ENCODE measurements around the gene MT1G. TPM values are rescaled to one million over a fixed set of nuclear protein-coding genes. Genes with fewer than 3 reads are reported as not detected.

Gene MT1G
- total RNA-seq, 1 donor from 2014 or later, result not detected

DNA sequence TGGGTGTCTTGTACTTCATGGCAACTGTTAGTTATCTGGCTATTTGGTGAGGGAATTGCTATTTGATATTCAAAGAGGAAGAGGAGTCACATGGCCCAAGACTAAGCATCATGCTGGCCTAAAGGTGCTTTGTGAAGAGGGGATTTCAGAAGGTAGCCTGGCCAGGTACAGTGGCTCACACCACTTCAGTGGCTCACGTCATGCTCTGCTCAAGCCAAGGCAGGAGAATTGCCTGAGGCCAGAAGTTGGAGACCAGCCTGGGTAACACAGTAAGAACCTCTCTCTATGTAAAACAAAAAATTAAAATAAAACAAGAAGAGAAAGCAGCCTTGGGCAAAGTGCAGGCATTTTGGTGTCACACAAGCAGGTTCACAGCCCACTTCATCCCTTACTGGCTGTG, 22.6 kb downstream of the MT1G start:
- ATAC-seq (no peak), DNase-seq (no peak)
- intact Hi-C loops (cut with micrococcal nuclease), result no loop called here

DNA sequence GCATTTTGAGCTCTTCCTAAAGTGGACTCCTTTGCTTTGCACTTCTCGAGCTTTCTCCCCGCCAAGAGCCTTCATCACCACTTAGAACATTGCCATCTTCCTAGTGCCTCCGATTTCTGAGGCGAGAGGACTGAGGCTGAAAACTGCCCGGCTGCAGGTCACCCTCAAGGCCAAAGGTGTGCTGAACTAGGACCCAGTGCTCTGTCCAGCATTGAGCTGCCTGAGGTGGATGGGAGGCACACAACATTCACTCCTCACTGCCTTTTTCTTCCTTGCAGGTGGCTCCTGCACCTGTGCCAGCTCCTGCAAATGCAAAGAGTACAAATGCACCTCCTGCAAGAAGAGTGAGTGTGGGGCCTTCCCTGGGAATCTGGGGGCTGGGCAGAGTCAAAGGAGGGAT, 24.0 kb downstream of the MT1G start:
- intact Hi-C loops (cut with micrococcal nuclease), result no loop called here
- ATAC-seq (no peak), DNase-seq (no peak)

DNA sequence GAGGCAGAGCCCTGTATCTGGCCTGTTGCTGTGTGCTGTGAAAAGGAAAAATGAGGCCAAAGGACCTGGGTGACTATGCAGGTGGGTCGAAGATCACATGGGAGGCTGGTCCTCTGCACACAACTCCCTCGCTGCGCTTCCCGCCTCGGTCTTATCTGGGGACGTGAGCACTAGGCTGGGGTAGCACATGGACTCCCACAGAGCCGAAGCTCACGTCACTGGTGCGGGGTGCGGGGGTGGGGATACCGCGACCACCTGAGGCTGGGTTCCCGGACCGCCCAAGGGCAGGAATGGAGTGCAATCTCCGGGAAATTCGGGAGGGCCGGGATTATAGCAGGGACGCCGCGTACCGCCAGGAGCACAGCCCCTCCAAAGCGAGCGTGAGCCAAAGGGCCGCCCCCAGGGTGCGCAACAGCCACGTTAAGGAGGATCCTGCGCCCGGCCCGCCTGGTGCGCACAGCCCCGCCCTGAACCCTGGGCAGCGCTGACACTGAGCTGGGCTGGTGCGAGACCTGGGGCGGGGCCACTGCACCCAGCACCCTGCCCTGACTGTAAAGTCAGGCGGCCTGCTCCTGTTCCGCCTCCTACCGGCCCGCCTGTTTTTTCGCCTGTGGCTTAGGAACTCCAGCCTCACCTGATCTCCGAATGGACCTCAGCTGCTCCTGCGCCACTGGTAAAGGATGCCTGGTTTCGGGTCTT, 24.6 kb downstream of the MT1G start:
- intact Hi-C loops (cut with micrococcal nuclease), result no loop called here
- DNase-seq, result peak; percentile 82
- peak; percentile 92 for ATAC-seq

DNA sequence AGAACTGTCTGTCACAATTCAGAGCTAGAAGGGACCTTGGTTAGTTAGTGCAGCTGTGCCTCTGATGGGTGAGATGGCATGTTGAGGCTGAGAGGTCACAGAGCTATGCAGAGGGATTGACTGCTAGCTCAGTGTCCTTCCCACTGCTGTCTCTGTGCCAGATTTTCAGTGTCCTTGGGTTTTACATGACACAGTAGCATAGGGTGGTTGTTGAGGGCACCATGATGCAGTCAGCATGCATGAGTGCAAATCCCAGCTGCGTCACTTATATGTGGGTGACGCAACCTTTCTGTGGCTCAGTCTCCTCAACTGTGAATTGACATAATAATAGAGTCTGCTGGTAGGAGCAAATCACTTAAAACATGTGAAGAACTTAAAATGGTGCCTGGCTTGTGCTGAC, 26.7 kb downstream of the MT1G start:
- ATAC-seq (no peak), DNase-seq (no peak)
- intact Hi-C loops (cut with micrococcal nuclease), result no loop called here

DNA sequence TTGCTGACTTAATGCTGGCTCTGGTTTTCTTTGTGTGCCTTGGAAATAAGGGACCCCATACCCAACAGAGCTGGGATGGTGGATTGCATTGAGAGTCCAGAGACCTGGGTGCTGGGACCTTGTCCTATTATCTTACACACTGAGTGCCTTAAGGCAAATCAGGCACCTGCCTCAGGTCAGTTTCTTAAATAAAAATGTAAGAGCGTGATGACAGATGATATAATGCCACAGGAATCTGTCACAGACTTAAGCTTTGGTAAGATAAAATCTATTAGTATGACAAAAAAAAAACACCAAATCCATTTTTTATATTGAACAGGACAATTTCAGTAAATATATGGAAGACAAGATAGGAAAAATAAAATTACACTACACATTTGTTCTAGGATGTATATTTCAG, 27.8 kb downstream of the MT1G start:
- ATAC-seq, result no peak
- no peak for DNase-seq
- intact Hi-C loops (cut with micrococcal nuclease), result no loop called here

DNA sequence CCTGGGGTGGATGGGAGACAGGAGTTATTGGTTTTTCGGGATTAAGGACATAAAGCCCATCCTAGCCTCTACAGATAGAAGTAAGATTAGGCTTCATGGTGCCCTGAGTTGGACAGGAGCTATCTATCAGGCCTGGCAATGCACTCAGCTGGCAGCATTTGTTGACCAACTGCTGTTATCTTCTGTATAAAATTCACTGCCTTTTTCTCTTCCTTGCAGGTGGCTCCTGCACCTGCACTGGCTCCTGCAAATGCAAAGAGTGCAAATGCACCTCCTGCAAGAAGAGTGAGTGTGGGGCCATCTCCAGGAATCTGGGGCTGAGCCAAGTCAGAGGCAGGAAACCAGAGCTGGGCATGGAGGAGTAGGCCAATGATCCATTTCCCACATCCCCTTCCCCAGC, 28.8 kb downstream of the MT1G start:
- DNase-seq (no peak), ATAC-seq (no peak)
- intact Hi-C loops (cut with micrococcal nuclease), result no loop called here

DNA sequence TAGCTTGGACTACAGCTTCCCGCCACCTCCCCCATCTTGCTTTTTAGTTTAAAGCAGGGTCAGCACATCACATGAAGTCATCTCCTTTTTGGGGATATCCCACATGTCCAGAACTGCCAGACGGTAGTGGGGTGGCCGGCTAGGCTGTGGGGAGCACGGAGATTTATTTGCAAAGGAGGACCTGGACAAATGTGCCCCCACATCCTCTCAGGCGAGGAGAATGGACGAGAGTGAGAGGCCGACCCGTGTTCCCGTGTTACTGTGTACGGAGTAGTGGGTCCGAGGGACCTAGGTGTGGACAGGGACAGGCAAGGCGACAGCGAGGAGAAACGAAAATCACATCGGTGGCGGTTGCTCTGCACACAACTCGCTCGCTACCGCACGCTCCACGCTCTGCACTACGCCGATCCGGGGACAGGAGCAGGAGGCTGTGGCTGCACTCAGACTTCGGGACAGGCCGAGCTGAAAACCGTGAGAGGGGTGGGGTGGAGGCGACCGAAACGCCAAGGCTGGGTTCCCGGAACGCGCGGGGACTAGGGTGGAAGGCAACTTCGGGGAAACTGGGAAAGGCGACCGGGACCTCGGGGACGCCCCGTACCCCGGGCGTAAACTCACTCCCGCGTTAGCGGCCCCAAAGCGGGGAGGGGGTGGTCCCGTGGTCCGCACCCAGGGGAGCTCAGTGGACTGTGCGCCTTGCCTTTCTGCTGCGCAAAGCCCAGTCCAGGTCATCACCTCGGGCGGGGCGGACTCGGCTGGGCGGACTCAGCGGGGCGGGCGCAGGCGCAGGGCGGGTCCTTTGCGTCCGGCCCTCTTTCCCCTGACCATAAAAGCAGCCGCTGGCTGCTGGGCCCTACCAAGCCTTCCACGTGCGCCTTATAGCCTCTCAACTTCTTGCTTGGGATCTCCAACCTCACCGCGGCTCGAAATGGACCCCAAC, 29.8 kb downstream of the MT1G start, which contains the start of gene MT1A:
Gene MT1A, plus strand, starts transcription at position 853 of the 937 bp plus-strand sequence. Its CDS starts 73 bp downstream, at position 926.
- ATAC-seq (peak; percentile 93), DNase-seq (peak; percentile 90)
- intact Hi-C loops (cut with micrococcal nuclease), result no loop called here

DNA sequence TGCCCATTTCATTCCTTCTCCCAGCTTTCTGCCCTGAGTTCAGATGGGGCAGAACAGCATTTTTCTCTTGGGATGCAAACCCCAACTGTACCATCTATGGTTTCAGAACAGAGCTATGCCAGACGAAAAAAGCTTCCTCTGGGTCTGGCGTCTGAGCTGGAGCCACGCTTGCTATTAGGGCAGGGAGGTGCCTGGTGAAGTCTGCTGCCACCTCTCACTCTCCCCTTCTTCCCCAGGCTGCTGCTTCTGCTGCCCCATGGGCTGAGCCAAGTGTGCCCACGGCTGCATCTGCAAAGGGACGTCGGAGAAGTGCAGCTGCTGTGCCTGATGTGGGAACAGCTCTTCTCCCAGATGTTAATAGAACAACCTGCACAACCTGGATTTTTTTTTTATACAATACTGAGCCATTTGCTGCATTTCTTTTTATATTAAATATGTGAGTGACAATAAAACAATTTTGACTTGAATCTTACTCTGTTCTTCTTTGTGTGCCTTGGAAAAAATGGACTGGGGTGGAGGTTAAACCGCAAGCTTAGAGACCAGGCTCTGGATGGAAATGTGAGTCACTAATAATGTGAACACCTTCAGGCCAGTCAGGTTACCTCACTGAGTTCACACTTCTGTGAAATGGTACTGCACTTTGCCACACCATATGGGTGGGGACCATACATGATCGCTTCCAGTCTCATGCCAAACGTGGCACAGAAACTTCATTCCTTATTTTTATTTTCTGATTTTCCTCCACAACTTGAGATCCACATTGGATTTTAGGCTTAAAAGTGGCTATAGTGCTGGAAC, 31.1 kb downstream of the MT1G start:
- intact Hi-C loops (cut with micrococcal nuclease), result no loop called here
- ATAC-seq (no peak), DNase-seq (no peak)

DNA sequence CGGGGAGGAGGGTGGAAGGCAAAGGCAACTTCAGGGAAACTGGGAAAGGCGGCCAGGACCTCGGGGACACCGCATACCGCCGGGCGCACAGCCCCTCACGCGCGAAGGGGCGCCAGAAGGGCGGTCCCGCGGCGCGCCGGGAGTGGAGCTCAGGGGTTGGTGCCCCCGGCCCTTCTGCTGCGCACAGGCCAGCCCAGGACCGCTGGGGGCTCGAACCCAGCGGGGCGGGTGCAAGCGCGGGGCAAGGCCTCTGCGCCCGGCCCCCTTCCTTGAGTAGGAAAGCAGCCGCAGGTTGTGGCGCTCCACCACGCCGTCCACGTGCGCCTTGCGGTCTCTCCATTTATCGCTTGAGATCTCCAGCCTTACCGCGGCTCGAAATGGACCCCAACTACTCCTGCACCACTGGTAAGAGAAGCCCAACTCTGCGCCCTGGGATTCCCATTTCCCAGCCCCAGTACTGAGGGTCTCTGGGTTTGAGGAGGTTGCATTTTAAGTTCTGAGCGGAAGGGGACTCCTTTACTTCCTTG, 32.4 kb downstream of the MT1G start:
- ATAC-seq (no peak), DNase-seq (no peak)
- intact Hi-C loops (cut with micrococcal nuclease), result no loop called here

DNA sequence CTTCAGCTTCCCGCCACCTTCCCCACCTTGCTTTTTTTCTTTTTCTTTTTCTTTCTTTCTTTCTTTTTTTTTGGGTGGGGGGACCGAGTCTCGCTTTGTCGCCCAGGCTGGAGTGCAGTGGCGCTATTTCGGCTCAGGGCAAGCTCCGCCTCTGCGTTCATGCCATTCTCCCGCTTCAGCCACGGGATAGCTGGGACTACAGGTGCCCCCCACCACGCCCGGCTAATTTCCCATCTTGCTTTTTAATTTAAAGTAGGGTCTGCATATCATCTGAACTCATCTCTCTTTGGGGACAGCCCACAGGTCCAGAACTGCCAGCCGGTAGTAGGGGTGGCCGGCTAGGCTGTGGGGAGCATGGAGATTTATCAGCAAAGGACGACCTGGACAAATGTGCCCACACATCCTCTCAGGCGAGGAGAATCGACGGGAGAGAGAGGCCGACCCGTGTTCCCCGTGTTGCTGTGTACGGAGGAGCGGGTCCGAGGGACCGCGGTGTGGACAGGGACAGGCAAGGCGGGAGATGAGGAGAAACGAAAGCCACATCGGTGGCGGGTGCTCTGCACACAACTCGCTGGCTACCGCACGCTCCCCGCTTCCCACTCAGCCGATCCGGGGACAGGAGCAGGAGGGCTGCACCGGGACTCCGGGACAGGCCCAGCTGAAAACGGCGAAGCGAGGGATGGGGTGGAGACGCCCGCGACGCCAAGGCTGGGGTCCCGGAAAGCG, 33.0 kb downstream of the MT1G start:
- intact Hi-C loops (cut with micrococcal nuclease), result no loop called here
- no peak for ATAC-seq
- DNase-seq, result no peak

DNA sequence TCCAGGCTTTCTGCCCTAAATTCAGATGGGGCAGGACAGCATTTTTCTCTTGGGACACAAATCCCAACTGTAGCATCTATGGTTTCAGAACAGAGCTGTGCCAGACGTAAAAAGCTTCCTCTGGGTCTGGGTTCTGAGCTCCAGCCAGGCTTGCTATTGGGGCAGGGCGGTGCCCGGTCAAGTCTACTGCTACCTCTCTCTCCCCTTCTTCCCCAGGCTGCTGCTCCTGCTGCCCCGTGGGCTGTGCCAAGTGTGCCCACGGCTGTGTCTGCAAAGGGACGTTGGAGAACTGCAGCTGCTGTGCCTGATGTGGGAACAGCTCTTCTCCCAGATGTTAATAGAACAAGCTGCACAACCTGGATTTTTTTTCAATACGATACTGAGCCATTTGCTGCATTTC, 34.3 kb downstream of the MT1G start:
- ATAC-seq (no peak), DNase-seq (no peak)
- intact Hi-C loops (cut with micrococcal nuclease), result no loop called here

DNA sequence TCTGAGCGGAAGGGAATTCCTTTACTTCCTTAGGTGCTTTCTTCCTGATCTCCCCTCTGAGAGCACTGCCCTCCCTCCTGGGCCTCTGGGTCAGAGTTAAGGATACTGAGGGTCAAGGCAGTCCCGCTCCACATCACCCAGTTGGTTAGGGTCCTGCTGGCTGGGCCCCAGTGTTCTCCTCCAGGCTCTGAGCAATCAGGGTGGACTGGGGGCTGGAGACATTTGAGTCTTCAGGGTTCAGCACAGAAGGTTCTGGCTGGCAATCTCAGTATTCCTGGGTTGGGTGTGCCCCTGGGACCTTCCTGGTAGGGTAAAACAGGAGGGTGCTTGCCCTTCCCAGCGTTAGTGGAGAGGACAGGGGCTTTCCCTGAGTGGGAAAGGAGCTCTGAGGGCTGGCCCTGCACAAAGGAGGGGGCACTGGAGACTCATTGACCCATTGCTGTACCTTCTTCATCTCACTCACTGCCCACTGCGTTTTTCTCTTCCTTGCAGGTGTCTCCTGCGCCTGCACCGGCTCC, 35.0 kb downstream of the MT1G start:
- ATAC-seq (peak; percentile 2), DNase-seq (no peak)
- intact Hi-C loops (cut with micrococcal nuclease), result no loop called here

DNA sequence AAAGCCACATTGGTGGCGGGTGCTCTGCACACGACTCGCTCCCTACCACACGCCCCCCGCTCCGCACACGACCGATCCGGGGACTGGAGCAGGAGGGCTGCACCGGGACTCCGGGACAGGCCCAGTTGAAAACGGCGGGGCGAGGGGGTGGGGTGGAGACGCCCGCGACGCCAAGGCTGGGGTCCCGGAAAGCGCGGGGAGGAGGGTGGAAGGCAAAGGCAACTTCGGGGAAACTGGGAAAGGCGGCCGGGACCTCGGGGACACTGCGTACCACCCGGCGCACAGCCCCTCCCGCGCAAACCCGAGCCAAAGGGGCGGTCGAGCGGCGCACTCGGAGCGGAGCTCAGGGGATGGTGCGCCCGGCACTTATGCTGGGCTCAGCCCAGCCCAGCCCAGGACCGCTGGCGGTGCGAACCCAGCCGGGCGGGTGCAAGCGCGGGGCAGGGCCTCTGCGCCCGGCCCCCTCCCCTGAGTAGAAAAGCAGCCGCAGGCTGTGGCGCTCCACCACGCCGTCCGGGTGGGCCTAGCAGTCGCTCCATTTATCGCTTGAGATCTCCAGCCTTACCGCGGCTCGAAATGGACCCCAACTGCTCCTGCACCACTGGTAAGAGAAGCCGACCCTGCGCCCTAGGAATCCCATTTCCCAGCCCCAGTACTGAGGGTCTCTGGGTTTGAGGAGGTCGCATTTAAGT, 35.6 kb downstream of the MT1G start, which contains the start of gene MT1M:
Gene MT1M, plus strand, starts transcription at position 504 of the 692 bp plus-strand sequence. Its CDS starts 73 bp downstream, at position 577.
- DNase-seq, result peak; percentile 84
- intact Hi-C loops (cut with micrococcal nuclease), result no loop called here
- peak; percentile 86 for ATAC-seq

DNA sequence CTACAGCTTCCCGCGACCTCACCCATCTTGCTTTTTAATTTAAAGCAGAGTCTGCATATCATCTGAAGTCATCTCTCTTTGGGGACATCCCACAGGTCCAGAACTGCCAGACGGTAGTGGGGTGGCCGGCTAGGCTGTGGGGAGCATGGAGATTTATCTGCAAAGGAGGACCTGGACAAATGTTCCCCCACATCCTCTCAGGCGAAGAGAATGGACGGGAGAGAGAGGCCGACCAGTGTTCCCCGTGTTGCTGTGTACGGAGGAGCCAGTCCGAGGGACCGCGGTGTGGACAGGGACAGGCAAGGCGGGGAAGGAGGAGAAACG, 36.1 kb downstream of the MT1G start:
- ATAC-seq (no peak), DNase-seq (no peak)
- intact Hi-C loops (cut with micrococcal nuclease), result no loop called here

DNA sequence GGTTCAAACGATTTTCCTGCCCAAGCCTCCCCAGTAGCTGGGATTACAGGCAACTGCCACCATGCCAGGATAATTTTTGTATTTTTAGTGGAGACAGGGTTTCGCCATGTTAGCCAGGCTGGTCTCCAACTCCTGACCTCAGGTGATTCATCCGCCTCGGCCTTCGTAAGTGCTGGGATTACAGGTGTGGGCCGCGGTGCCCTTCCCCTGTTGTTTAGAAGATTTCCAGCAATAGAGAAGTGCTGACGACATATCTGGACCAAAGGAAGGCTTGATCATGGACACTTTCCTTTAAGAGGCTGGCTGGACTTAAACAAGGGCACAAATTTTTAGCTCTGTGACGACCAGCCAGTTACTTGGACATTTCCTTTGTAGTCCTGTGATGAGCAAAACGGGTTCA, 36.7 kb downstream of the MT1G start:
- intact Hi-C loops (cut with micrococcal nuclease), result no loop called here
- ATAC-seq (no peak), DNase-seq (no peak)

DNA sequence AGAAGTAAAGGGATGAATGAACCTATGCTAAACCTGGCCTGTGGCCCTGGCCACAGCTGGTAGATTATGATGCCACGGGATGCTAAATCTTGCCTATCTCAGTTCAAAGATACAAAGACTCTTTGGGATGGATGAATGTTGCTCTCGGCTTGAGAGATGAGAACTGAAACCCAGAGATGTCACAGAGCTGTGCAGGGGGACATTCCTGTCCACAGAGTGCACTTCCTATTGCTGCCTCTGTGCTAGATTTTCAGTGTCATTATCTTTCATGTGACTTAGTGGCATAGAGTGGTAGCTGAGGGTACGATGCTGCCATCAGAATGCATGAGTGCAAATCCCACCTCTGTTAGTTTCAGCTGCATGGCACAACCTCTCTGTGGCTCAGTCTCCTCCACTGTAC, 37.7 kb downstream of the MT1G start:
- intact Hi-C loops (cut with micrococcal nuclease), result no loop called here
- no peak for ATAC-seq

DNA sequence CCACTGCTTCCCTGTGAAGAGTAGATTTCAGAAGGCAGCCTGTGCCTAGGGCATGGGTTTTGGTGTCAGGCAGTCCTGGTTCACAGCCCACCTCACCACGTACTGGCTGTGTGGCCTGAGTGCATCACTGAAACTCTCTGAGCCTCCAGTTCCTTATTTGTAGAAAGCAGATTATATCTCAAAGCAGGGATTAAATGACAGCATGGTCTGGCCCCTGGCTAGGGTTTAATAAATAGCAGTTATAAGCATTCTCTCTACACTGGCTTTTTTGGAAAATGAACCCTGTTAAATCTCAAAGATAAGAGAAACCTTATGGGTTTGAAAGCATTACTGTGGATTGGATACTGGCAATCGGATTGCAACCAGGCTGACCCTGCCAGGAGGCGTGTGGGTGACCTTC, 38.3 kb downstream of the MT1G start:
- DNase-seq, result no peak
- intact Hi-C loops (cut with micrococcal nuclease), result no loop called here

More for the DNA sequence above, 37.7 kb downstream of the MT1G start:
- DNase-seq, result no peak

More for the DNA sequence above, 38.3 kb downstream of the MT1G start:
- no peak for ATAC-seq

Data from left ventricle myocardium superior (tissue), 1 donor.